Measurements from ENCODE around the gene SYT4. TPM values are rescaled to one million over a fixed set of nuclear protein-coding genes. Genes with fewer than 3 reads are reported as not detected.
A peak's percentile ranks its signal among the peaks of the same experiment; 100 is the strongest.

The SYT4 gene, protein sequence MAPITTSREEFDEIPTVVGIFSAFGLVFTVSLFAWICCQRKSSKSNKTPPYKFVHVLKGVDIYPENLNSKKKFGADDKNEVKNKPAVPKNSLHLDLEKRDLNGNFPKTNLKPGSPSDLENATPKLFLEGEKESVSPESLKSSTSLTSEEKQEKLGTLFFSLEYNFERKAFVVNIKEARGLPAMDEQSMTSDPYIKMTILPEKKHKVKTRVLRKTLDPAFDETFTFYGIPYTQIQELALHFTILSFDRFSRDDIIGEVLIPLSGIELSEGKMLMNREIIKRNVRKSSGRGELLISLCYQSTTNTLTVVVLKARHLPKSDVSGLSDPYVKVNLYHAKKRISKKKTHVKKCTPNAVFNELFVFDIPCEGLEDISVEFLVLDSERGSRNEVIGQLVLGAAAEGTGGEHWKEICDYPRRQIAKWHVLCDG
- total RNA-seq (not detected), polyA plus RNA-seq (not detected)
- long read RNA-seq, donor 1 = 0 reads
- long read RNA-seq, donor 2, full-length matches to known transcripts = 3 of 3 reads
- long read RNA-seq, donor 2, partial matches to known transcripts = 0 of 3 reads
- long read RNA-seq, donor 2, other reads (novel, unspliced or antisense) = 0 of 3 reads

DNA sequence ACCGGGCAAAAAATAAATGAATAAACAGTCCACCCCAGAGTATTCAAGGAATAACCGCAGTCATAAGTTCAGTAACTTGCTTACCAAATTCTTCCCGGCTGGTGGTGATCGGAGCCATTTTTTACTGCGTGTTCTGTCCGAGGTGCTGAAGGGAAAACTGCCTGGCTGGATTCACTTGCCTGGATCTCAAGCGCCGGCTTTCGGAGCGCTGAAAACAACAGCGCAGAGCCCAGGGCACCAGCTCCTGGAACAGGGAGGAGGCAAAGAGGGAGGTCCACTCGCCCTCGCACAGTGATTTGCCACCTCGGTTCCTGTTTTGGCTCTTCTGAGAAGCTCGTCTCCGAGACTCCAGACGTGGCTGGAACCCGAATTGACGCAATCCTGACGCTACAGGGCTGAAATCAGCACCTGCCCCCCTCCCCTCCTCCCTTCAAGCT is at the start of gene SYT4:
Gene SYT4 (minus strand): TSS at position 327 of the 437 bp plus-strand sequence. CDS start 209 bp downstream, at position 118.
- Histone ChIP-seq H3K4me1 (no peaks in the 10 kb centered on the region), H3K4me3 (no peak within 1 kb of the TSS), H3K9me3 (no peaks in the 10 kb centered on the region), H3K27ac (no peak within 1 kb of the TSS), H3K36me3 (no peaks in the 10 kb centered on the region), H3K27me3 (replicated peaks in 1 of 7) (peaks cover 0 to 26% (median 0%) of the 10 kb centered on the region in 7 donors)
- 5 to 8% (median 6%) methylated on average over 20 of the region's 20 CpGs for WGBS, 5 donors
- peak; percentile 57 for DNase-seq
- TF ChIP-seq POLR2AphosphoS5 (IDR thresholded peaks at IDR 0.05) (no peak), POLR2A (IDR thresholded peaks at IDR 0.05) (no peak)
- TF ChIP-seq, protein P1, sequence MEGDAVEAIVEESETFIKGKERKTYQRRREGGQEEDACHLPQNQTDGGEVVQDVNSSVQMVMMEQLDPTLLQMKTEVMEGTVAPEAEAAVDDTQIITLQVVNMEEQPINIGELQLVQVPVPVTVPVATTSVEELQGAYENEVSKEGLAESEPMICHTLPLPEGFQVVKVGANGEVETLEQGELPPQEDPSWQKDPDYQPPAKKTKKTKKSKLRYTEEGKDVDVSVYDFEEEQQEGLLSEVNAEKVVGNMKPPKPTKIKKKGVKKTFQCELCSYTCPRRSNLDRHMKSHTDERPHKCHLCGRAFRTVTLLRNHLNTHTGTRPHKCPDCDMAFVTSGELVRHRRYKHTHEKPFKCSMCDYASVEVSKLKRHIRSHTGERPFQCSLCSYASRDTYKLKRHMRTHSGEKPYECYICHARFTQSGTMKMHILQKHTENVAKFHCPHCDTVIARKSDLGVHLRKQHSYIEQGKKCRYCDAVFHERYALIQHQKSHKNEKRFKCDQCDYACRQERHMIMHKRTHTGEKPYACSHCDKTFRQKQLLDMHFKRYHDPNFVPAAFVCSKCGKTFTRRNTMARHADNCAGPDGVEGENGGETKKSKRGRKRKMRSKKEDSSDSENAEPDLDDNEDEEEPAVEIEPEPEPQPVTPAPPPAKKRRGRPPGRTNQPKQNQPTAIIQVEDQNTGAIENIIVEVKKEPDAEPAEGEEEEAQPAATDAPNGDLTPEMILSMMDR (IDR thresholded peaks at IDR 0.05 in 8 of 11, conservative IDR thresholded peaks at IDR 0.05 in 3 of 11) = no peak
- intact Hi-C loops (cut with DNase I; ENCODE audit: low total_unique reads) = no loop called here

DNA sequence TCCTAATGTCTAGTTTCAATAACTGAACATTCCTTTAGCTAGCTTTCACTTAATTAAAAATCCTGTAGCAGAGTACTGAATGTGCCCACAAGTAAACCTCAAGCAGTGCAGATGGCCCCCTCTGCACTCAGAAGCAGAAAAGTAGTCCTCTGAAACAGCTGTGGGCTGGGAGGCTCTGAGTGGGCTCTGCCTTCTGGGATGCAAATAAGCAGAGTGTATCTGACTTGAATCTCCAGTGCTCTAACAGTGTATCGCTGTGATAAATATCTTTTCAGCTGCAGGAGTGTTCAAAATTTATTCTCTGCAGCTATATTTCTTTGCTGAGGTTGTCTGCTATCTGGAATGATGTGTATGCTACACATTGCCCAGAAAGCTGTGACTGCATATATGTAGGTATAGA is 44.8 kb upstream of the SYT4 start:
- DNase-seq = peak; percentile 51
- Histone ChIP-seq H3K36me3 (no peaks in the 10 kb centered on the region), H3K4me1 (no peaks in the 10 kb centered on the region), H3K9me3 (peaks cover 0 to 2% (median 0%) of the 10 kb centered on the region in 8 donors), H3K4me3 (no peak overlapping the region), H3K27me3 (replicated peaks in 1 of 7) (no peaks in the 10 kb centered on the region), H3K27ac (no peak overlapping the region)
- TF ChIP-seq POLR2AphosphoS5 (IDR thresholded peaks at IDR 0.05) (no peak), POLR2A (IDR thresholded peaks at IDR 0.05) (no peak)
- TF ChIP-seq, protein P1 (IDR thresholded peaks at IDR 0.05 in 8 of 11, conservative IDR thresholded peaks at IDR 0.05 in 3 of 11) = no peak
- intact Hi-C loops (cut with DNase I; ENCODE audit: low total_unique reads) = no loop called here
- 73 to 94% (median 93%) methylated on average over 1 of the region's 1 CpG for WGBS, 5 donors

DNA sequence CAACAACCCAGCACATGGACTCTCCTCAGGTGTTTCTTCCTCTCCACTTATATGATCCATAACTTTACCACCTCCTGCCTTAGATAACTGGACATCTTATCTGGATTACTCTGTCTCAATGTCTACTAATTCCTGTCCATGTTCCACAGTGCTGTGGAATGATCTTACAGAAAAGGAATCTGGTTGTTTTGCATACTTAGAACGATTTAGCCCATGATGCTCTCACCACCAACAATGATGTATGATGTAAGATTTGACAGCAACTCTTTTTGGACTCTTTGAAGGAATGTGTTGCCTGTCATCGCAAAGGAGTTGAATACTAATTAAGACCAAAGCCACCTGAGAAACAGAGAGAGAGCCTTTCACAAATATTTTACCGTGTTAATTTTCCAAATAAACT is 37.7 kb upstream of the SYT4 start:
- peaks cover 0 to 3% (median 0%) of the 10 kb centered on the region in 8 donors for H3K9me3 ChIP-seq
- no peaks in the 10 kb centered on the region for H3K4me1 ChIP-seq
- H3K27me3 ChIP-seq (replicated peaks in 1 of 7) = no peaks in the 10 kb centered on the region
- no peak overlapping the region for H3K27ac ChIP-seq
- DNase-seq = no peak
- TF ChIP-seq, protein P1 (IDR thresholded peaks at IDR 0.05 in 8 of 11, conservative IDR thresholded peaks at IDR 0.05 in 3 of 11) = no peak
- TF ChIP-seq POLR2AphosphoS5 (IDR thresholded peaks at IDR 0.05) = no peak
- no peak for TF ChIP-seq POLR2A (IDR thresholded peaks at IDR 0.05)
- H3K36me3 ChIP-seq = no peaks in the 10 kb centered on the region
- no peak overlapping the region for H3K4me3 ChIP-seq
- intact Hi-C loops (cut with DNase I; ENCODE audit: low total_unique reads) = no loop called here
- 71 to 78% (median 74%) methylated on average over 3 of the region's 3 CpGs for WGBS, 5 donors

DNA sequence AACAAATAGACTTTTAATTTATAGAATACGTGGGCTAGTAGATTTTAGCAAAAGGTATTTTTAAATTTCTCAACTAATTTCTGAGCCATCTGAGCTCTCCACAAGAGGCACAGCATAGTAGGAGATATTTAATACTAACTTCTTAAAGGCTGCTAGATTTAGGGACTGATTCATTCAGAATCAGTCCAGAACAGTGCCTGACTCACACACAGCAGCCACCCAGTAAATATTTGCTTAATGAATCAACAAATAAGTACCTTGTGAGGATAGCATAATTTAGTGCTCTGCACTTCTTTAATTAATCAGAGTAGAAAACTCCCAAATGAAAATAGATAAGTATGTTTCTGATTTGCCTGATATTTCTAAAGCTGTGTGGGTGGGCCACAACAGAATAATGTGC is 35.6 kb upstream of the SYT4 start:
- H3K4me3 ChIP-seq = no peak overlapping the region
- intact Hi-C loops (cut with DNase I; ENCODE audit: low total_unique reads) = no loop called here
- H3K9me3 ChIP-seq = peaks cover 0 to 3% (median 0%) of the 10 kb centered on the region in 8 donors
- TF ChIP-seq POLR2AphosphoS5 (IDR thresholded peaks at IDR 0.05) (no peak), POLR2A (IDR thresholded peaks at IDR 0.05) (no peak)
- TF ChIP-seq, protein P1 (IDR thresholded peaks at IDR 0.05 in 8 of 11, conservative IDR thresholded peaks at IDR 0.05 in 3 of 11) = no peak
- no peaks in the 10 kb centered on the region for H3K27me3 ChIP-seq (replicated peaks in 1 of 7)
- WGBS, 5 donors = 73 to 93% (median 85%) methylated on average over 1 of the region's 1 CpG
- no peak overlapping the region for H3K27ac ChIP-seq
- no peaks in the 10 kb centered on the region for H3K36me3 ChIP-seq
- no peaks in the 10 kb centered on the region for H3K4me1 ChIP-seq
- no peak for DNase-seq

All from spleen (tissue), 13 donors.